Smooth muscle cell (in vitro differentiated cells): ENCODE measurements around the gene SLC10A3. TPM values are rescaled to one million over a fixed set of nuclear protein-coding genes. Genes with fewer than 3 reads are reported as not detected.

Experiments
- DNase-seq: peaks from one replicate; lab custom pipeline; 2025; ENCODE audit not compliant: unreplicated experiment; lab: John Stamatoyannopoulos, UW
- H2AFZ ChIP-seq: fragments of 200-600 bp; sonication (generic); 2 replicates; pipeline ENCODE4 v1.6.0; 2016; ENCODE audit warnings: antibody characterized with exemption, low read depth, mild to moderate bottlenecking
- H3F3A ChIP-seq: fragments of 200-600 bp; sonication (generic); 2 replicates; pipeline ENCODE4 v1.6.0; 2017; ENCODE audit warnings: antibody characterized with exemption, low read depth
- H3K27ac ChIP-seq: fragments of 200-600 bp; sonication (generic); 2 replicates; pipeline ENCODE4 v1.5.1; 2016; ENCODE audit warnings: low read depth, mild to moderate bottlenecking
- H3K27me3 ChIP-seq: fragments of 200-600 bp; sonication (generic); 2 replicates; pipeline ENCODE4 v1.6.1; 2016; ENCODE audit warnings: low read depth, mild to moderate bottlenecking
- H3K36me3 ChIP-seq: fragments of 200-600 bp; sonication (generic); 2 replicates; pipeline ENCODE4 v1.5.1; 2016; ENCODE audit warnings: low read depth
- H3K4me1 ChIP-seq: fragments of 200-600 bp; sonication (generic); 2 replicates; pipeline ENCODE4 v1.5.1; 2016; ENCODE audit warnings: low read depth
- H3K4me2 ChIP-seq: fragments of 200-600 bp; sonication (generic); 2 replicates; pipeline ENCODE4 v1.6.0; 2016; ENCODE audit warnings: mild to moderate bottlenecking
- H3K4me3 ChIP-seq: fragments of 200-600 bp; sonication (generic); 2 replicates; pipeline ENCODE4 v1.5.1; 2016; ENCODE audit warnings: mild to moderate bottlenecking
- H3K79me2 ChIP-seq: fragments of 200-600 bp; sonication (generic); 2 replicates; pipeline ENCODE4 v1.6.0; 2016; ENCODE audit warnings: low read depth, mild to moderate bottlenecking
- H3K9ac ChIP-seq: fragments of 200-600 bp; sonication (generic); 2 replicates; pipeline ENCODE4 v1.6.0; 2016; ENCODE audit warnings: low read depth
- H3K9me3 ChIP-seq: fragments of 200-600 bp; sonication (generic); replicated peaks from 2 replicates; pipeline ENCODE4 v1.5.1; 2016; ENCODE audit warnings: low read depth
- H4K20me1 ChIP-seq: fragments of 200-600 bp; sonication (generic); 2 replicates; pipeline ENCODE4 v1.6.0; 2016; ENCODE audit warnings: low read depth
- WGBS: methylation state at CpG from one replicate; pipeline ENCODE4 v1.1.7; 2016; ENCODE audit warnings: low lambda C conversion rate; 5-methylcytosine and 5-hydroxymethylcytosine counted together
- polyA plus RNA-seq: library from polyadenylated mRNA; unstranded; fragments of >200 nt; fragmentation: Nextera tagmentation; extraction: Ambion mirVana; gene quantifications from 2 replicates; pipeline ENCODE4 v1.2.1, GENCODE V29; 2016
- total RNA-seq: library from RNA; depleted of rRNA; stranded (reverse); fragments of >200 nt; gene quantifications from 2 replicates; pipeline ENCODE4 v1.2.3, GENCODE V29; 2014
- TF ChIP-seq, protein P1 (sequence below): fragments of 200-600 bp; sonication (generic); IDR thresholded peaks from 2 replicates; pipeline ENCODE4 v1.5.1; 2017; ENCODE audit warnings: borderline replicate concordance, mild to moderate bottlenecking, antibody characterized with exemption; ENCODE audit not compliant: insufficient read depth, poor library complexity, severe bottlenecking

The SLC10A3 gene
- total and polyA plus RNA-seq, 2 experiments from 2014 or later: 34.7 to 52.1 TPM

DNA sequence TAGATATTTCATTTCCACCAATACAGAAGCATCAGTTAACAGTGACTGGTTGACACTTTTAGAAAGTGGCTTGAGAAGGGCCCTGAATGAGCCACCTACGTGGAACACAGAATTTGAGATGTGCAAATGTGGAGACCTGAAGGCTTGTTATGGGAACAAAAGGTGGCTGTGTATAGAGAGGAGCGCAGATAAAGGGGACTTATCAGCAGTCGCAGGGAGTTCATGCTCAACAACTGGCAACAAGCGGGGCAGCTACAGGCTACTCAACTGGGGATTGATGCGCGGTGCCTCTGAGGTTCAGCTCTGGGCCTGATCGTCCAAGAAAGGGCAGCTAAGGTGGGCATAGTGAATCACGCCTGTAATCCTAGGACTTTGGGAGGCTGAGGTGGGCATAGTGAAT, 29.0 kb upstream of the SLC10A3 start:
- 89% methylated on average over 8 of the region's 8 CpGs for WGBS
- Histone ChIP-seq H3F3A (no peaks in the 10 kb centered on the region), H4K20me1 (no peaks in the 10 kb centered on the region), H3K9me3 (no peaks in the 10 kb centered on the region), H2AFZ (no peak overlapping the region), H3K27ac (no peak overlapping the region), H3K79me2 (no peaks in the 10 kb centered on the region), H3K4me2 (no peak overlapping the region), H3K4me1 (peaks cover 4% of the 10 kb centered on the region), H3K4me3 (no peak overlapping the region), H3K36me3 (no peaks in the 10 kb centered on the region), H3K9ac (no peak overlapping the region), H3K27me3 (no peaks in the 10 kb centered on the region)
- TF ChIP-seq, protein P1, sequence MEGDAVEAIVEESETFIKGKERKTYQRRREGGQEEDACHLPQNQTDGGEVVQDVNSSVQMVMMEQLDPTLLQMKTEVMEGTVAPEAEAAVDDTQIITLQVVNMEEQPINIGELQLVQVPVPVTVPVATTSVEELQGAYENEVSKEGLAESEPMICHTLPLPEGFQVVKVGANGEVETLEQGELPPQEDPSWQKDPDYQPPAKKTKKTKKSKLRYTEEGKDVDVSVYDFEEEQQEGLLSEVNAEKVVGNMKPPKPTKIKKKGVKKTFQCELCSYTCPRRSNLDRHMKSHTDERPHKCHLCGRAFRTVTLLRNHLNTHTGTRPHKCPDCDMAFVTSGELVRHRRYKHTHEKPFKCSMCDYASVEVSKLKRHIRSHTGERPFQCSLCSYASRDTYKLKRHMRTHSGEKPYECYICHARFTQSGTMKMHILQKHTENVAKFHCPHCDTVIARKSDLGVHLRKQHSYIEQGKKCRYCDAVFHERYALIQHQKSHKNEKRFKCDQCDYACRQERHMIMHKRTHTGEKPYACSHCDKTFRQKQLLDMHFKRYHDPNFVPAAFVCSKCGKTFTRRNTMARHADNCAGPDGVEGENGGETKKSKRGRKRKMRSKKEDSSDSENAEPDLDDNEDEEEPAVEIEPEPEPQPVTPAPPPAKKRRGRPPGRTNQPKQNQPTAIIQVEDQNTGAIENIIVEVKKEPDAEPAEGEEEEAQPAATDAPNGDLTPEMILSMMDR: no peak
- no peak for DNase-seq

DNA sequence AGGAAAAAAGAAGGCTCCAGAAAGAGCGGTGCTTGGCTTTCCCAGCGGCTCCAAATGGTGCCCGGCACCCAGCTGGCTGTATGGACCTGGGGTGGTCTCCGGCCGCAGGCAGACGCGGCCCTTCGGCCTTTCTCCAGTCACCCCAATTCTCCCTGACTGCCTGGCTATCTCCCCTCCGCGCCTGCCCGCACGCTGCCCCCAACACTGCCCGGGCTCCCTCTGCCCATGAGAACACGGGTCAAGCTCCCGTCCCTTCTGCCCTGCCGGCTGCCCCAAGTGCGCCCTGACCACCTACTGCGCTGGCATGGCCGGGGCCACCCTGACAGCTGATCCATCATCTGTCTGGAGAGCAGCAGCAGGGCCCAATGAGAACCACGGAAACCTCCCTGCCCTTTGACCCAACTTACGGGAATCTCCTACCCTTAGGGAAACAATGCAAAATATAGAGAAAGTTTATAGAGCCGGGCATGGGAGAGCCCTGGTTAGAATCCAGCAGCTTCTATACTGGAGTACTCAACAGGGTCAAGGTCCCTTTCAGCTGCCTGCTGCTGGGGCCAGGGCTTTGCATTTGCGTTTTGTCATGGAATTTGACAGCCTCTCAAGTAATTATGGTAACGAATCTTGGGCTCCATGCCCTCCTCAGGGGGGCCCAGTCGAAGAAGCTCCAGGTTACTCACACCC, 26.8 kb upstream of the SLC10A3 start:
- WGBS: 28% methylated on average over 25 of the region's 25 CpGs
- no peak overlapping the region for H2AFZ ChIP-seq
- peak overlapping the region; percentile 27 for H3K9ac ChIP-seq
- no peak for DNase-seq
- H3K9me3 ChIP-seq: no peaks in the 10 kb centered on the region
- peaks cover 4% of the 10 kb centered on the region for H3K4me1 ChIP-seq
- no peaks in the 10 kb centered on the region for H3F3A ChIP-seq
- no peaks in the 10 kb centered on the region for H3K27me3 ChIP-seq
- H3K27ac ChIP-seq: peak overlapping the region; percentile 80
- H3K4me2 ChIP-seq: peak overlapping the region; percentile 79
- H3K36me3 ChIP-seq: no peaks in the 10 kb centered on the region
- TF ChIP-seq, protein P1: no peak
- peak overlapping the region; percentile 48 for H3K4me3 ChIP-seq
- peaks cover 7% of the 10 kb centered on the region for H3K79me2 ChIP-seq
- H4K20me1 ChIP-seq: no peaks in the 10 kb centered on the region

DNA sequence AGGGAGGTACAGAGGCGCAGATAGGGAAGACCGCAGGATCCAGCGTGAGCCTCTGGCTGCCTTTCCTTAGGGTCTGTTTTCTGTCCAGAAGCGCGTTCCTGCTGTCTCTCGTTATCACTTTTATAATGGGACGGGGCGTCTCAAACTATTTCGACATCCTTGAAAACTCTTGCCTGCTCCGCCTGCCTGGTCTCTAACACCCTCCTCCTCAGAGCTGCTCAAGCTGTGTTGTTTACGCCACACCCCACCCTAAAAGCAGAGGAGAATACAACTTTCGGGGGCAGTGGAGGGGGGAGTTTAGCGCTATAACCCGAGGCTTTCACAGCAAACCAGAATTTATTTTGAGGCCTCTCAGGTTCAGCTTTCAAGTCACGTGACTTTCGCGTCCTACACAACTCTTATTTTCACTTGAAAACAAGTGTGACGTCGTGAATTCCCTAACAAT, 26.2 kb upstream of the SLC10A3 start:
- Histone ChIP-seq H2AFZ (no peak overlapping the region), H3K36me3 (no peaks in the 10 kb centered on the region), H3K27ac (peak overlapping the region; percentile 80), H3K4me2 (peak overlapping the region; percentile 79), H4K20me1 (no peaks in the 10 kb centered on the region), H3K4me1 (peaks cover 4% of the 10 kb centered on the region), H3K27me3 (no peaks in the 10 kb centered on the region), H3F3A (no peaks in the 10 kb centered on the region), H3K9ac (peak overlapping the region; percentile 27), H3K4me3 (peak overlapping the region; percentile 48), H3K9me3 (no peaks in the 10 kb centered on the region), H3K79me2 (peaks cover 7% of the 10 kb centered on the region)
- peak; percentile 57 for DNase-seq
- 38% methylated on average over 19 of the region's 19 CpGs for WGBS
- TF ChIP-seq, protein P1: no peak
